AG04449 (cell line): ENCODE measurements around the gene DMD.

ENCODE experiments used
- CTCF ChIA-PET: fragments of 350-600 bp; formaldehyde crosslinking; extraction: SDS; loops from one replicate; lab custom pipeline; 2021; ENCODE audit warnings: antibody characterized with exemption; lab: Yijun Ruan, JAX
- POLR2A ChIA-PET: fragments of 400-600, 350-600 bp; formaldehyde crosslinking; extraction: SDS; loops from one replicate; lab custom pipeline; 2020; ENCODE audit warnings: antibody characterized with exemption, inconsistent platforms; lab: Yijun Ruan, JAX
- DNase-seq: peaks from one replicate; pipeline ENCODE4 v3.0.0-alpha.2; 2010; ENCODE audit warnings: low read depth, low spot score
- H3K4me3 ChIP-seq: 2 replicates; pipeline ENCODE4 v1.5.1; 2011; ENCODE audit warnings: low read depth, mild to moderate bottlenecking, control low read depth, low read length
- TF ChIP-seq, protein P1 (sequence below): IDR thresholded peaks from one replicate; pipeline ENCODE4 v1.5.1; 2011; ENCODE audit warnings: mild to moderate bottlenecking, moderate library complexity, low read length, control low read depth, inconsistent platforms; ENCODE audit not compliant: insufficient read depth; ENCODE audit errors: missing control alignments

The DMD gene

DNA sequence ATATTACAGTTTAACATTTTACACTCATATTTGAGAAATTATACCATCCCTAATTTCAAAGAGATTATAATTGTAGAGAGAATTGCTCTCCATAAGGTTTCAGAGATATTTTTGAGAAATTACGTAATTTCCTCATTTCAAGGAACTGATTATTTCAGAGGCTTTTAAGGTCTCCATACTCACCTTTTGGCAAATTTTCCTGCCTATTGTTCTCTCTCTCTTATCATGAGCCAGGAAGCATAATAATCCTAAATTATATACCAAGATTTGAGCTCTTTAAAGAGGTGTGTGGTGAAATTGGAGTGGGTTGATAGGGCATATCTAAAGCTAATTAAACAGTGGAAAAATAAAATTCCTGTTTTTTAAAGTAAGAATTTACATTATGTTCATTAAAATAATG lies 1890.6 kb downstream of the DMD start:
- POLR2A ChIA-PET: no interaction called here
- DNase-seq: no peak
- no peak overlapping the region for H3K4me3 ChIP-seq
- TF ChIP-seq, protein P1, sequence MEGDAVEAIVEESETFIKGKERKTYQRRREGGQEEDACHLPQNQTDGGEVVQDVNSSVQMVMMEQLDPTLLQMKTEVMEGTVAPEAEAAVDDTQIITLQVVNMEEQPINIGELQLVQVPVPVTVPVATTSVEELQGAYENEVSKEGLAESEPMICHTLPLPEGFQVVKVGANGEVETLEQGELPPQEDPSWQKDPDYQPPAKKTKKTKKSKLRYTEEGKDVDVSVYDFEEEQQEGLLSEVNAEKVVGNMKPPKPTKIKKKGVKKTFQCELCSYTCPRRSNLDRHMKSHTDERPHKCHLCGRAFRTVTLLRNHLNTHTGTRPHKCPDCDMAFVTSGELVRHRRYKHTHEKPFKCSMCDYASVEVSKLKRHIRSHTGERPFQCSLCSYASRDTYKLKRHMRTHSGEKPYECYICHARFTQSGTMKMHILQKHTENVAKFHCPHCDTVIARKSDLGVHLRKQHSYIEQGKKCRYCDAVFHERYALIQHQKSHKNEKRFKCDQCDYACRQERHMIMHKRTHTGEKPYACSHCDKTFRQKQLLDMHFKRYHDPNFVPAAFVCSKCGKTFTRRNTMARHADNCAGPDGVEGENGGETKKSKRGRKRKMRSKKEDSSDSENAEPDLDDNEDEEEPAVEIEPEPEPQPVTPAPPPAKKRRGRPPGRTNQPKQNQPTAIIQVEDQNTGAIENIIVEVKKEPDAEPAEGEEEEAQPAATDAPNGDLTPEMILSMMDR: no peak
- CTCF ChIA-PET: interaction anchor here (1.7 kb wide), 1 partner anchor 103 kb away, joined by 4 read pairs; no protein-coding TSS in a partner anchor

DNA sequence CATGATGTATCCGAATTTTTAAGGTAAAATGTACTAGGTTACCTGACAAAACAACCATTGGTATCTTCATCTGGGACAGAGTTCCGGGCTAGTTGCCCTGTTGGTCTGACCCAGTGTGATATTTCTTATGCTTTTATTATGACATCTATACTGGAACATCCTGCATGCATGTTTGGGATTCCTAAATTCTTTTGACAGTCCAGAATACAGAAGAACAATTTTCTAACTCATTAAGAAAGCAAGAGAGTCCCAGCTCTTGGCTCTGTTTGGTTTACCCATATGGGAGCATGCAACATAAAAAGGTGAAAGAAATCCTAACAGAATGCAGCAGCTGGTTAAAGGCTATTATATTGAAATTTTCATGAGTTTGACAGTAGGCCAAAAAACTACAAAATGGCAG lies 1891.8 kb downstream of the DMD start:
- ChIA-PET POLR2A (no interaction called here), CTCF (interaction anchor here (1.7 kb wide), 1 partner anchor 104 kb away, joined by 4 read pairs; no protein-coding TSS in a partner anchor)
- H3K4me3 ChIP-seq: no peak overlapping the region
- no peak for DNase-seq
- TF ChIP-seq, protein P1: no peak

DNA sequence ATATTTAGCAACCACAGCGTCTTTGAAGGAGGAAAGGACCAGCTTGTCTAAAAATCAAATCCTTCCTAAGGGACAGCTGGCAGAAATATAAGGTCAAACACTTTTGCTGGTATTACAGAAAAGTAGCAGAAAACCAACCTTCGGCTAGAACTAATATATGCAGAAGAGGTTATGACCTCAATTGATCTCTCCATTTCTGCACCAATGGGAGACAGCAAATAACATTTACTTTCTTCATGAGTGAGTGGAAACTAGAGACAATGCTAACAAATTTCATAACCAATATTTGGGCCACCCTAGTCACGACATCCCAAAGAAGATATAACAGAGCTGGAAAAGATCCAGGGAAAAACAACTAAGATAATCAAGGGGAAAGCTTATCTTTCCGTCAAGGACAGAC lies 1892.5 kb downstream of the DMD start:
- ChIA-PET CTCF (no interaction called here), POLR2A (no interaction called here)
- H3K4me3 ChIP-seq: no peak overlapping the region
- TF ChIP-seq, protein P1: no peak
- DNase-seq: no peak

DNA sequence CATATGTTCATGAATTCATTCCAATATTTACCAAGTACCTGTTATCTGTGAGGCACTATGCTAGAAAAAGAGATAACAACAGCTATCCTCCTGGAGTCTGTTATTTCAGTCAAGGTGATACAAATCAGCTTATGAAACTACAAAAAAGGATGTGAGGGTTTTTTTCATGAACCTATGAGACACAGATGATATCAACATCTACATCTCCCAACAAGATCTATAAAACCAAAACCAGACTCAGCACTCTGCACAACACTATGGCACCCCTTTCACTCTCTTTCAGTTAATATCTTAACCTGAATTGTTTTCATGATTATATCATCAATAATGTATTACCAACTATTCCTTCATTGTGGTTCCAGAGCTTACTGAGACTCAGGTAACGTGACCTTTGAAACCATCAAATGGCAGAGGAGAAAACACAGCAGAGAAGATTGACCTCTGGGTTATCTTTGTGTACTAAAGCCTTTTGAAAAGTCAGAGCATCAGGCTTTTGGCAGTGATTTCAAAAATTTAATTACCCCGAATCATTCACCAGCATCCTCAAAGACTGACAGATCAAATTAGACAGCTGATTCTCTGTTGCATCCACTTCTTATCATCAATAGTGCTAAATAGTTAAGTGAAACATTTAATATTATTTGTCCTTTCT lies 1894.9 kb downstream of the DMD start:
- TF ChIP-seq, protein P1: no peak
- POLR2A ChIA-PET: no interaction called here
- no peak for DNase-seq
- CTCF ChIA-PET: interaction anchor here (0.9 to 1.8 kb wide), 3 partner anchors 10 to 42 kb away, joined by 3 to 5 read pairs (median 3); no protein-coding TSS in a partner anchor
- H3K4me3 ChIP-seq: no peak overlapping the region

DNA sequence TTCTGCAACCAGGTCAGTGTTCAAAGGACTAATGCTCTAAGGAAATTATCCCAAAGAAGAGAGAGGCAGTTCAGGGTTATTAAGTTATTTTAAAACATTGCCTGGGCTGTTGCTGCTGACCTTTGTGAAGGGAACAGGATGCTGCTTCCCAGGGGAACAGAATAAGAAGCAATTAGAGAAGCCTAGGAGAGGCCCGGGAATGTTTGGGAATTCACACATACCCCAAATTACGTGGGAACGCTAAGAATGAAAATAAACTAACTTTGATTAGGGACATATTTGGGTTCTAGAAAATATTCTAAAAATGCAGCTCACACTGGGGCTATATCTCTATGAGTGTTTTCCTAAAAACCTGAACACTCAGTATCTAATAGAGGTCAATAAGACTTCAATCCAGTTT lies 1896.4 kb downstream of the DMD start:
- CTCF ChIA-PET: interaction anchor here (1.0 to 1.5 kb wide), 2 partner anchors 18 to 22 kb away, joined by 3 read pairs; no protein-coding TSS in a partner anchor
- TF ChIP-seq, protein P1: no peak
- no peak overlapping the region for H3K4me3 ChIP-seq
- DNase-seq: peak; percentile 58
- POLR2A ChIA-PET: no interaction called here

DNA sequence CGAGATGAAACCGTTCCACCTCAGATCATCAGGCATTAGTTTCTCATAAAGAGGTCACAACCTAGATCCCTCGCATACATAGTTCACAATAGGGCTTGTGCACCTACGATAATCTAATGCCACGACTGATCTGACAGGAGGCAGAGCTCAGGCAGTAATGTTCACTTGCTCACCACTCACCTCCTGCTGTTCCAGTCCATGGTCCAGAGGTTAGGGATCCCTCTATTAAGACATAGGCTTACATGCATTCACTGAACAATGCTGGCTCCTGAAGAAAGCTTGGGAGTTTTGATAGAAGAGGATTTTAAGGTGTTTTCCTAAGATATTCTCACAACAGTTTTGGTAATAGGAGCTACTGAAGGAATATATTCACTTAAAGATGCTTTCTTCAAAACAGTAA lies 1903.4 kb downstream of the DMD start:
- no peak overlapping the region for H3K4me3 ChIP-seq
- POLR2A ChIA-PET: no interaction called here
- CTCF ChIA-PET: no interaction called here
- TF ChIP-seq, protein P1: no peak
- DNase-seq: no peak
